ENCODE data around the gene HOXC9.
A peak's percentile ranks its signal among the peaks of the same experiment; 100 is the strongest.

Gene HOXC9

DNA sequence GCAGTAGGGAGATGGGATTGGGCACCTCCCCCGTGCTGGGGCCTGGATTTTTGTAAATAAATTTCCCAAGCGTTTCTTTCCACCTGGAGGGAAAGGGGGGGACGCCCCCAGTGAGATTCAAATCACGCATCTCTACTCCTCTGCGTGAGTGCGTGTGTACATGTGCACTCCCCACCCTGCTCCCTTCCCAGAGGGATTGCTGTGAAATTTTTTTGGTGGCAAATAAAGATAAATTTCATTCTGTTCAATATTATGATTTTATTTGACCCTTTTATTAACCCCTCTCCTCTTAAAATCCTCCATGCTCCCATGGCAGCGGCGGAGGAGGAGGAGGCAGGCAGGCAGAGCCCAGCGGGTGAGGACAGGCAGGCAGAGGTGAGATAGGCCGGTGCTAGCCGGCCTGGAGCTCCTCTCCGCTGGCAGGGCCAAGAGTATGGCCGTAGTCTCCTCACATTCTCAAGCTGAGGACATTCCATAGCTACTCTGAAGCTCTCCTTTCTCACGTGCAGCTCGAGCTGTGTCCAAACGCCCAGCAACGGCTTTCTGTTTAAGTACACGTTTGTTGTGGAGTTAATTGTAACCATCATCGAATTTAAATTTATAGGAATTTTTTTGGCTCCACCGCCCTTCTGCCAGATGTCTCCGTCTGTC is 23.7 kb upstream of the HOXC9 start:
- DNase-seq (ENCODE audit: low spot score): no peak

- DNase-seq (ENCODE audit: low spot score): no peak
Measured at GRCh38 chr12:53976823-53977595, 23.0 kb upstream of the HOXC9 start.

DNA sequence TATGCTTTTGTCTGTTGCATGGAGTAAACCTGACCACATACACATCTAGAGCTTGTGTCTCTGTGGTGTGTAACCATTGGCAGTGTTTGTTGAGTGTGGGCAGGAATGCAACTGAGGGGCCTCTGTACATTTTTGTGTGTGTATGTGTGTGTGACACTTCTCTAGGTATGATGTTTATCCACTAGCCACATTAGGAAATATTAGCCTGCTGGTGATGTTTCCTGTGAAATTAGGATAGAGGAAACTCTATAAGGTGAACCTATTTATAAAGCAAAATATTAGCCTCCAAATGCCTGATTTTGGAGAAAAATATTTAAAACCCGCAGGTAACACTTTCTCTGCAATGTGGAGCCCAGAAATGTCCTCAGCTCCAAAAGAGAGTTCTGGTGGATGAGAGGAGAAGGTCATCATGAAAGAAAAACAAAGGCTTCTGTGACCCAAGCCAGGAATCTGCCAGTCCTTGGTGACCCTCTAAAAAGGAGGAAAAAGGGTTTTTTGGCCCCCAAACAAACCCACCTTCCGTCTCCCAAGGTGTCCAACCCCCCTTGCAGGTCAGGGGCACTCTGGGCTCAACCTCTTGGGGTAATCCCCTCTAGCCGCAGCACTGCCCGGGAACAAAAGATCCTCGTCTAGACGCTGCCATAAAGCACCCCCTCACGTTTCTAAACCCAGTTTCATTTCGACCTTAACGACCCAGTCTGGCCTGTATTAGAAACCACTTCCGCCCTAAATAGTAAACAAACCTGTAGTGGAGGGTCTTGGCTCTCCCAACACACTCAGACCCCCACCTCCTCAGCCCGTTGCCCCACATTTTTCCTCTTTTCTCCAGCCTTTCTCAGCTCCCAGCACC is 22.1 kb upstream of the HOXC9 start:
- DNase-seq (ENCODE audit: low spot score): no peak

DNA sequence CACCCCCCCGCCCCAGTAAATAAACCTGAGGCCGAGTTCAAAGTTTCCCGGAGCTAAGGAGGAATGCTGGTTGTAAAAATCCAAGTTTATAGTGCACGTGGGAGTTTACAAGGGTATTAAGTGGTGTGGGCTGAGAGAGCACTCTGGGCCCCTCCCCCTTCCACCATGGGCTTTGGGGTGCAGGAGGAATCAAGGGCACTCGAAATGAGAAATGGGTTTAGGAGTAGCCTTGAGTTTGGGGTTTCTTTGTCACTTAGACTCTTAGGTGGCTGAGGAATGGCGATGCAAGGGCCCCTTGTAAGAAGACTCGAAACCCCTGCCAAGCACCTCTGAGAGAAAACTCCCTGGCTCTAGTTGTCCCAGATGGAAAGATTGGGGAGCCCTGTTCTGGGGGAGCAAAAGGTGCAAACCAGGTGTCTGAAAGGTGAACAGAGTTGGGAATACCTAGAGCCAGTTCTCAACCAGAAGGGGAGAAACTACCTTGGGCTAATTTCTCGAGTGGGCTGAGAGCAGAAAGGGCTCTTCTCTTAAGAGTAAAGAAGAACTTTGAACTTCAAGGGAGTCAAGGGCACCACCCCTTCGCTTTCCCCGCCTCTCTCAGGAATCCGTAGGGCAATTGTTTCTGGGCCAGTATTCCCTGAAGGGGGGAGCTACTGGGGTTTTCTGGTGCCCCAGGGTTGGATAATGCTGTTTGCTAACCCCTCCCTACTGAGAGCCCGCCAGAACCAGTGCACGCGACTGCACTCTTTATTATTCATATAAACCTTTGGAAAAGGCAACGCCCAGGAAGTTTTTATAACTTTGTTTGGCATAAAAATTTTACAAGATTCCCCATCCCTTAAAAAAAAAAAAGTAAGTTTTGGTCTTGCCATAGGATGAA is 21.2 kb upstream of the HOXC9 start:
- no peak for DNase-seq (ENCODE audit: low spot score)

DNA sequence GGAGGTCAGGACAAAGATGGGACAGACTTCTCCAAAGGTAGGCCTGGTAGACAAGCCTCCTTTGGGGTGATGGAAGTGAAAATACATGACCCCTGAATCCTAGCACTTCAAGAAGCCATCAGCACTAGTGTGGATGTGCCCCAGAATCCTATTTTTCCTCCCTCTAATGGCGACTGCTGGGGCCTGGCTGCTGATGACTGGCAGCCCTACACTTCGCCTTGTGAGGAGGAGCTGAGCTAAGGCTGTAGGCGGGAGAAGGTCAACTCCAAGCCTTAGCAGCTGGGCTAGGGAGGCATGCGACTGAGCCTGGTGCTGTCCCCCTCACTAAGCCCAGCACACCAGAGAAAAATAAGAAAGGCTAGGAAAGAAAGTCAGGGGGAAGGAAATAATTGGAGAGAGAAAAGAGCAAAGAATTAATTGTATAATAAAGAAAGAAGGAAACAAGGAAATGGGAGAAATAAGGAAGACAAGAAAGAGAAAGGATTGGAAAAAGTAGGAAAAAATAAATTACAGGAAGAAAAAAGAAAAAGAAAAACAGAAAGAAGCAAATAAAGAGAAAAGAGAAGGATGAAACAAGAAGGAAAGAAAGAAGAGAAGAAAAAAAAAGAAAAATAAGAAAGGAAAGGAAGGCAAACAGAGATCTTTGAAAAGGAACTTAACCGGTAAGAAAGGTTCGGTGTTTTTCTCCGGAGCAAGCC is 19.7 kb upstream of the HOXC9 start:
- DNase-seq (ENCODE audit: low spot score): no peak

DNA sequence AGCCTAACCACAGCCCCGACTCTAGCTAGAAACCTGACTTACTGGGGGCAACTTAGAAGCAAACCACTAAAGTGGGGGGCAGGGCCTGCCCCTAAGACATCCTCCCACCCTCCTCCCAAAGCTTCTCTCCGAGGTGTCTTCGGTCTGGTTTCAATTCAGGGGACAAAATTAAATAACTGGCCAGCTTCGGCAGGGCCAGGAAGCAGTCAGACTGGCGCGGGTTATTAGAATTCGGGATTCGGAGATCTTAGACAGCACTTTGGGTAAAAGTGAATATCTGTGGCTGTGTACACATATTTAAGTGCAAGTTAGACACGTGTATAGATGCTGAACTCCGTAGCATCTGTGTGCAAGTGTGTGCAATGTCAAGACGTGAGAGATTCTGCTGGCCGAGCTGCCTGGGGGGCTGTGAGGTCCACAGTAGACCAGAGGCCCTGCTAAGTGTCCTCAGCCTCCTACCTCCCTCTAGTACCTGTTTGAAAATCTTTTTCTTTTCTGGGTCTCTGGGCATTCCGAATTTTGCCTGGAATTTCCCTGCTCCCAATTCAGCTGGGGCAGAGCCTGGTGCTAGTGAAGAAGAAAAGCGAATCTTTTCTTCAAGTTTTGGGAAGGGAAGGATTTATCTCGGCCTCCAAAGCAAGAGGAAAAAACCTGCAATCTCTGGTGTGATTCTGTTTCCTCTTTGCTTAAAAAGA is 19.0 kb upstream of the HOXC9 start:
- DNase-seq (ENCODE audit: low spot score): no peak

GRCh38 chr12:53981634-53982565 is 18.1 kb upstream of the HOXC9 start:
- DNase-seq (ENCODE audit: low spot score): no peak

DNA sequence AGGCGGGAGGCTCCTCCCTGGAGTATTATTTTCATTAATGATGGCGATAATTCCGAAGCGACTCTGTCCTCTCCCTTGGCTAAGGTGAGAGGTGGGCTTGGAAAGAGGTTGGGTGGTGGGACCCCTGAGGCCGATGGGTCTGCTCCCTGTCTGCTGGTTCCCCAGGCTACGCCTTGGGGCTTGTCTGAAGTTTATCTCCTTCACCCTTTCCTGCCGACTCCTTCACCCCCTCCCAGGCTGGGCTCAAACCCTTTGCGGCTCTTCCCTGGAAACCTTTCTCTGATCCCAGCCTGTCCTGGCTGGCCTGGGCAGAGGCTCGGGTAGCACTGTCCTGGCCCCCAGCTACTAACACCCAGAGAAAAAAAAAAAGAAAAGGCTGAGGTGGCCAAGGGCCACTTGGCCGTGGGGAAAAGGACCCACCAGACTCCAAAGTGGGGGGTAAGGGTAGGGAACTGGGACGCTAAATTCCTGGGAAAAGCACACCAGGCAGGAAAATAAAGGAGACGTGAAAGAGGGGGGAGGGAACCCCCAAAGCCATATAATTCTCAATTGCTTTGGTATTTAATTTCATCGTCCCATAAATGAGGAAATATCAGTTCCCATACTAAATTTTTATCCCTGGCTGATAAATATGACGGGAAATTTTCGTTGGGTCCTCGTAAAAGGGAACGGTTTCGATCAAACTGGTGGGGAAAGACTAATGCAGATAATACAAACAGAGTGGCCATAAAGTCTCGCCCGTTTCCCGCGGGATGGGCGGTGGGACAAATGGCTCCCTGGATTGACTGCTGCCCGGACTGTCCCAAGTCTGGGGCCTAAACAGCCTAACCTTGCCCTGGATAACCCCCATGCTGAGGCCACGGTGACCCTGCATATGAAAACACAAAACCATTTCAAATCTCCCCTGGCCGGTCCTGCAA is 17.1 kb upstream of the HOXC9 start:
- DNase-seq (ENCODE audit: low spot score): no peak

DNA sequence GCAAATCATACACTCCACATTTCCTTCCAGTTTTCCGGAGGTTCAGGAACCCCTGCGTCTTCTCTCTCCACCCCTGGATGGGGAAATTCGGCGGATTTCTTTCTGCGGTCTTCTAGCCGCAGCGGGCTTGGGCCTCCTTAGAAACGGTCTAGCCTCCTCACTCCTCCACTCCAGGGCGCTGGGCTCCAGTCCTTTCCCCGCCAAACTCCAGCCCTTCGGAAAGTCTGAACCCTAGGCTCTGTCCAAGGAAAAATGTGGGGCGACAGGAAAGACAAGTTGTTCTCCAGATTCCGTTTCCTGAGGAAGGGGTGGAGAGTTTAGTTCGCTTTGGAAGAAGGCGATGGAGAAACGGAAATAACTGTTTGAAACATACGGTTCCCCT is 16.4 kb upstream of the HOXC9 start:
- DNase-seq (ENCODE audit: low spot score): no peak

DNA sequence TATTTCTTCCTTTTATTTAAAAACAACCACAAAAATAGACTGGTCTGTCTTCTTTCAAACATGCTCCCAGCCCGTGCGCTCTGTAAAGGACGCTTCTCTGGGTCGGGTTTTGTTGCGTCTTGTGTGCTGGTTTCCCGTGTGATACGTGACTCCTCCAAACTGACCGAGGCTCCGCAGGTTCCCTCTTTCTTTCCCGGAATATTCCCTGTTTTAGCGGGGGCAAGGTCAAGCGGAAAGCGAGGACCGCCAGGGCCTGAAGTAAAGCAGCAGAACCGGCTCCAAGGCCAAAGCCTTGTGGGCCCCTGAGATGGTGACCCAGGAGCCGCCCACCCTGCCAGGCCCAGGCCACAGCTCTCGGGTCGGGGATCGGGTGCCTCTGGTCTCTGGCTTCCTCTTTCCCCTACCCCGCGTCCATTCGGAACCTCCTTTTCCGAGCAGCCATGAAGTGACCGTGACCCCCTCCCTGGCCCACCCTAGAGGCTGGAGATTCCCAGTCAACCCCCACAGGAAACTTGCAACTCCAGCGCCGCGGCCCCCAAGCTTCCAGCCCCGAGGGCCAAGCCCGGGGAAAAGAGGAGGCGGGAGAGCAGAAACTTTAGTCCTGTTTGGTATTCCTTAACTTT is 15.9 kb upstream of the HOXC9 start:
- no peak for DNase-seq (ENCODE audit: low spot score)

DNA sequence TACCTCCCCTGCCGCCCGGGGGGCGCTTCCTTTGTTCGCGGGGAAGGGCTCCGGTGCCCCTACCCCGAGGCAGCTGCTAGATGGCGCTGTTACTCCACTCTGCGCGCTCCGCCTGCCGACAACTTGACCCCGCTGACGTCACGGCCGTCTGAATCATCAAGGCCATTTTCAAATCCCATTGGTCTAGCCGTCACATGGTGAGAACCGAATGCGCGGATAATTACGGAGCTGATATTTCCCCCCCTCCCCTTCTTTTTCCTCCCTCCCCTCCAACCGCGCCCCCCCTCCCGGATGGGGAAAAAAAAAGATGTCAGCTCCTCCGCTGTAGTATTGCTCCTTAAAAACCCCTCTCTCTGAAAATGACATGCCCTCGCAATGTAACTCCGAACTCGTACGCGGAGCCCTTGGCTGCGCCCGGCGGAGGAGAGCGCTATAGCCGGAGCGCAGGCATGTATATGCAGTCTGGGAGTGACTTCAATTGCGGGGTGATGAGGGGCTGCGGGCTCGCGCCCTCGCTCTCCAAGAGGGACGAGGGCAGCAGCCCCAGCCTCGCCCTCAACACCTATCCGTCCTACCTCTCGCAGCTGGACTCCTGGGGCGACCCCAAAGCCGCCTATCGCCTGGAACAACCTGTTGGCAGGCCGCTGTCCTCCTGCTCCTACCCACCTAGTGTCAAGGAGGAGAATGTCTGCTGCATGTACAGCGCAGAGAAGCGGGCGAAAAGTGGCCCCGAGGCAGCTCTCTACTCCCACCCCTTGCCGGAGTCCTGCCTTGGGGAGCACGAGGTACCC is 14.9 kb upstream of the HOXC9 start, which contains the start of gene HOXC10:
Gene HOXC10 (plus strand): TSS at position 246 of the 791 bp plus-strand sequence. CDS start 114 bp downstream, at position 360.
- peak; percentile 93 for DNase-seq (ENCODE audit: low spot score)

DNA sequence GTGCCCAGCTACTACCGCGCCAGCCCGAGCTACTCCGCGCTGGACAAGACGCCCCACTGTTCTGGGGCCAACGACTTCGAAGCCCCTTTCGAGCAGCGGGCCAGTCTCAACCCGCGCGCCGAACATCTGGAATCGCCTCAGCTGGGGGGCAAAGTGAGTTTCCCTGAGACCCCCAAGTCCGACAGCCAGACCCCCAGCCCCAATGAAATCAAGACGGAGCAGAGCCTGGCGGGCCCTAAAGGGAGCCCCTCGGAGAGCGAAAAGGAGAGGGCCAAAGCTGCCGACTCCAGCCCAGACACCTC is 14.3 kb upstream of the HOXC9 start:
- no peak for DNase-seq (ENCODE audit: low spot score)

DNA sequence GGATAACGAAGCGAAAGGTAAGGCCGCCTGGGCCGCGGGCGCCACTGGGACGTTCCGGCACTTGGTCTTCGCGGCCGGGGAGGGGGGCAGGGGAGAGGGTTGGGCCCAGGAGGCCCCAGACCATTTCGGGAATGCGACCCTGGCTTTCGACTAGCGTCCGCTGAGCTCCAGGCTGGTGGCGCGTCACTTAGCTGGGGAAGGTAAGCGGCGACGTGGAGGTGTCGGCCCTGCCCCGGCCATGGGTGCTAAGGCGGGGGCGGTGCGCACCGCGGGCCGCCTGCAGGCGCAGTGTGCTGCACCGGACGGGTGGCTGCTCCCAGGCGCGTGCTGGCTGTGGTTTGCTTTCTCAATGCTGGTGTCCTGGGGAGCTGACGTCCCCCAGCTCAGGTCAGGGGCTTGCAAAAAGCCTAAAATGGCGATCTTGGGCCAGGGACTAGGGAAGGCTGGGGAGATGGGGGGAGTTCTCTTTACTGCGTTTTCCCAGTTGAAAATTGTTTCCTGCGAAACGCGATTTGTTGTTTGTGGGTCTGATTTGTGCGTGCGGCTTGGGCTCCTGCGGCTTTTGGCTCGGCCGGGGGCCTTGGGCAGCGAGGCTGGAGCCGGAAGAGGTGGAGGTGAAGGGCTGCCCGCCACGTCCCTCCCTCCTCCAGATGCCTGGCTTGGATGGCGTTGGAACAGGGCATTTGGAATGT is 13.8 kb upstream of the HOXC9 start:
- no peak for DNase-seq (ENCODE audit: low spot score)

GRCh38 chr12:53986686-53987483 is 13.1 kb upstream of the HOXC9 start:
- DNase-seq (ENCODE audit: low spot score): no peak

- no peak for DNase-seq (ENCODE audit: low spot score)
Measured at GRCh38 chr12:53987787-53988230, 12.2 kb upstream of the HOXC9 start.

Data from COLO829 (cell line).